ENCODE data around the gene TAOK1.
"Not testable (repeated sequence)": the region's sequence is repeated elsewhere in the genome, so short reads cannot be mapped to it uniquely, and the experiment has no call there.

TAOK1 gene

GRCh38 chr17:29445844-29446243 is 55.7 kb downstream of the TAOK1 start:
- DNase-seq, result no peak

- DNase-seq, result no peak
These were observed 59.9 kb downstream of the TAOK1 start for GRCh38 chr17:29449865-29450671.

- no peak for DNase-seq
These were observed 61.1 kb downstream of the TAOK1 start for GRCh38 chr17:29451121-29451742.

- no peak for DNase-seq
These were observed 67.9 kb downstream of the TAOK1 start for GRCh38 chr17:29458066-29458465.

- no peak for DNase-seq
These were observed 71.5 kb downstream of the TAOK1 start for GRCh38 chr17:29461483-29462206.

GRCh38 chr17:29469276-29469675 is 79.1 kb downstream of the TAOK1 start:
- DNase-seq, result no peak

GRCh38 chr17:29473437-29473836 is 83.3 kb downstream of the TAOK1 start:
- DNase-seq, result not testable (repeated sequence)

- DNase-seq, result no peak
These were observed 84.1 kb downstream of the TAOK1 start for GRCh38 chr17:29474297-29474696.

- DNase-seq, result no peak
These were observed 85.7 kb downstream of the TAOK1 start for GRCh38 chr17:29475891-29476290.

GRCh38 chr17:29480249-29480928 is 90.2 kb downstream of the TAOK1 start:
- not testable (repeated sequence) for DNase-seq

- no peak for DNase-seq
These were observed 93.3 kb downstream of the TAOK1 start for GRCh38 chr17:29483503-29483902.

GRCh38 chr17:29495011-29495410 is 104.8 kb downstream of the TAOK1 start:
- DNase-seq, result peak in 1 of 2 experiments; percentile 13

GRCh38 chr17:29504711-29505110 is 114.5 kb downstream of the TAOK1 start:
- DNase-seq, result no peak

- DNase-seq, result no peak
These were observed 115.7 kb downstream of the TAOK1 start for GRCh38 chr17:29505836-29506235.

- DNase-seq, result no peak
These were observed 120.8 kb downstream of the TAOK1 start for GRCh38 chr17:29510953-29511352.

- no peak for DNase-seq
These were observed 124.6 kb downstream of the TAOK1 start for GRCh38 chr17:29514792-29515191.

GRCh38 chr17:29518359-29518758 is 128.2 kb downstream of the TAOK1 start:
- DNase-seq, result no peak

GRCh38 chr17:29524692-29525091 is 134.5 kb downstream of the TAOK1 start:
- DNase-seq, result no peak

- DNase-seq, result no peak
These were observed 136.2 kb downstream of the TAOK1 start for GRCh38 chr17:29526322-29526721.

GRCh38 chr17:29533976-29534375 is 143.8 kb downstream of the TAOK1 start:
- DNase-seq, result no peak

GRCh38 chr17:29544066-29544465 is 153.9 kb downstream of the TAOK1 start:
- no peak for DNase-seq

- no peak for DNase-seq
These were observed 155.9 kb downstream of the TAOK1 start for GRCh38 chr17:29546085-29546484.

- no peak for DNase-seq
These were observed 156.7 kb downstream of the TAOK1 start for GRCh38 chr17:29546830-29547229.
